ENCODE measurements around the gene AKT1.

Gene AKT1

DNA sequence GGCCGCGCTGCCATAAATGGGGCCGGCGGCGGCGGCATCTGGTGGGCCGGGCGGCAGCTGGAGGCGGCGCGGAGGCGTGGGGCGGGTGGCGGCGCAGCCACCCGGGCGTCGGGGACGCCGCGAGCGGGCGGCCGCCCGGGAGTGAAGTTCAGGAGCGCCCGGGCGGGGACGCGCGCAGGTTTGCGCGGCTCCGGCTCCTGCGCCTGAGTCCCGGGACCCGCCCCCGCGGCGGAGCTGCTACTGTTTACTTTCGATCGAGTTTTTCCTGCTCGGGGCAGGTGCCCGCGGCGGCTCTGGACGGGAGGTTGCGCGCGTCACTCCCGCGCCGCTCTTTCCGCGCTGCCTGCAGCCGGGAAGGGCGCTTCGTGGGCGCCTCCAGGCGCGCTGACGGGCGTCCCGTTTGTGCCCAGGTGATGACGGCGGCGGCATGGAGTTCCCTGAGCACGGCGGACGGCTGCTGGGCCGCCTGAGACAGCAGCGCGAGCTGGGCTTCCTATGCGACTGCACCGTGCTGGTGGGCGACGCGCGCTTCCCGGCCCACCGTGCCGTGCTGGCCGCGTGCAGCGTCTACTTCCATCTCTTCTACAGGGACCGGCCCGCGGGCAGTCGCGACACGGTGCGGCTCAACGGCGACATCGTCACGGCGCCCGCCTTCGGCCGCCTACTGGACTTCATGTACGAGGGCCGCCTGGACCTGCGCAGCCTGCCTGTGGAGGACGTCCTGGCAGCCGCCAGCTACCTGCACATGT is 5.4 kb upstream of the AKT1 start, which contains the start of gene ZBTB42:
Gene ZBTB42 (plus strand): TSS at position 331 of the 749 bp plus-strand sequence. CDS start 97 bp downstream, at position 428.
- peak within 1 kb of the TSS; percentile 48 for H3K4me3 ChIP-seq (ENCODE audit: low read length)
- no peak for DNase-seq (ENCODE audit: low read depth)
- TF ChIP-seq CTCF (conservative IDR thresholded peaks at IDR 0.05; ENCODE audit: low read depth, low read length): no peak

- DNase-seq (ENCODE audit: low read depth): no peak
- no peak for TF ChIP-seq CTCF (conservative IDR thresholded peaks at IDR 0.05; ENCODE audit: low read depth, low read length)
- peak overlapping the region; percentile 48 for H3K4me3 ChIP-seq (ENCODE audit: low read length)
Observed at GRCh38 chr14:104800015-104800770, 4.6 kb upstream of the AKT1 start.

DNA sequence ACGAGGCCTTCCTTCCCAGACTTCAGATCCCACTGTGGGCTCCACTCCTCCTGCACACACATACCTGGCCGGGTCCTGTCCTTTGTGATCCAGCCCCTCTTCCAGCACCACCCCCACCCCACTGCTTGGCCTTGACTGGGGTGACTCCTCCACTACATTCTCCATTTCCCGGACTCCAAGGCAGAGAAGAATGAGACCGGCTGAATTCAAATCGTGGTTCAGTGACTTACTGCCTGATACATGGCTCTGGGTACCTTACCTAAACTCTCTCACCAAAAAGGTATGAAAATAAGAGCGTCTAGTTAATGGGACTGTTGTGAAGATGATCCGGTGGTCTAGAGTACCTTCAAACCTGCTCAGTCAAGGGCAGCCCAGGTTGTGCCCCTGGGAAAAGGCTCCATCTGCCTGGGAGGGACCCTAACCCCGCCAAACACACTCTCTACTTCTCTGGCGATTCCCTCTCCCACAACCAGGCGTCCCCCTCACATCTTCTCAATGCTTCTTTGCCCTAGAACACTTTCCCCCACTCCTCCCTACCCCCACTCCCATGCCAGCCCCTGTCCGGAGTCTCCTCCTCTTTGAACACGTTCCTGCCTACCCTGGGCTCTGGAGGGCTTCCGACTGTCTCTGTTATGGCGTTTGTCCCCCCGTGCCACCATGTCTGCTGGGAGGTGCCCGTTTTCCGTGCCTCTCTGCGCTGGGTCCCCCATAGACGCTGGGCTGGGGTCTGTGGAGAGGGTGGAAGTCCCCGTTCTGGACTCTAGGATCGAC is 3.9 kb upstream of the AKT1 start:
- H3K4me3 ChIP-seq (ENCODE audit: low read length): peak overlapping the region; percentile 48
- no peak for DNase-seq (ENCODE audit: low read depth)
- peak; percentile 45 for TF ChIP-seq CTCF (conservative IDR thresholded peaks at IDR 0.05; ENCODE audit: low read depth, low read length)

GRCh38 chr14:104798300-104799243 is 3.0 kb upstream of the AKT1 start:
- no peak overlapping the region for H3K4me3 ChIP-seq (ENCODE audit: low read length)
- DNase-seq (ENCODE audit: low read depth): no peak
- no peak for TF ChIP-seq CTCF (conservative IDR thresholded peaks at IDR 0.05; ENCODE audit: low read depth, low read length)

- TF ChIP-seq CTCF (conservative IDR thresholded peaks at IDR 0.05; ENCODE audit: low read depth, low read length): no peak
- H3K4me3 ChIP-seq (ENCODE audit: low read length): no peak overlapping the region
- DNase-seq (ENCODE audit: low read depth): no peak
Observed at GRCh38 chr14:104797115-104798044, 1.8 kb upstream of the AKT1 start.
